ENCODE results near the gene UGT2A3.

The UGT2A3 gene

GRCh38 chr4:68951806-68952585 lies 392 bp upstream of the UGT2A3 start:
- DNase-seq = no peak
- H3K27ac ChIP-seq = no peak overlapping the region
- H3K27me3 ChIP-seq (replicated peaks) = no peaks in the 10 kb centered on the region
- no peak overlapping the region for H3K4me3 ChIP-seq (ENCODE audit: low read depth, low read length)
- no peaks in the 10 kb centered on the region for H3K36me3 ChIP-seq (replicated peaks)
- in situ Hi-C loops (cut with HindIII; ENCODE audit: low pct_ligation_motif_present, low sequenced_read_pairs) = no loop called here
- no peak for TF ChIP-seq CTCF (IDR thresholded peaks at IDR 0.05; ENCODE audit: low read depth, low read length, missing control alignments)

- no peak overlapping the region for H3K27ac ChIP-seq
- no peak overlapping the region for H3K4me3 ChIP-seq (ENCODE audit: low read depth, low read length)
- TF ChIP-seq CTCF (IDR thresholded peaks at IDR 0.05; ENCODE audit: low read depth, low read length, missing control alignments) = no peak
- H3K36me3 ChIP-seq (replicated peaks) = no peaks in the 10 kb centered on the region
- DNase-seq = no peak
- in situ Hi-C loops (cut with HindIII; ENCODE audit: low pct_ligation_motif_present, low sequenced_read_pairs) = no loop called here
- H3K27me3 ChIP-seq (replicated peaks) = no peaks in the 10 kb centered on the region
Measured at GRCh38 chr4:68950033-68950432, 1.6 kb downstream of the UGT2A3 start.

GRCh38 chr4:68948985-68949384 lies 2.6 kb downstream of the UGT2A3 start:
- no peak for DNase-seq
- Histone ChIP-seq H3K36me3 (replicated peaks) (no peaks in the 10 kb centered on the region), H3K27ac (no peak overlapping the region), H3K4me3 (ENCODE audit: low read depth, low read length) (no peak overlapping the region), H3K27me3 (replicated peaks) (no peaks in the 10 kb centered on the region)
- no peak for TF ChIP-seq CTCF (IDR thresholded peaks at IDR 0.05; ENCODE audit: low read depth, low read length, missing control alignments)
- in situ Hi-C loops (cut with HindIII; ENCODE audit: low pct_ligation_motif_present, low sequenced_read_pairs) = no loop called here

GRCh38 chr4:68948044-68948743 lies 3.4 kb downstream of the UGT2A3 start:
- Histone ChIP-seq H3K4me3 (ENCODE audit: low read depth, low read length) (no peak overlapping the region), H3K36me3 (replicated peaks) (no peaks in the 10 kb centered on the region), H3K27me3 (replicated peaks) (no peaks in the 10 kb centered on the region), H3K27ac (no peak overlapping the region)
- in situ Hi-C loops (cut with HindIII; ENCODE audit: low pct_ligation_motif_present, low sequenced_read_pairs) = no loop called here
- no peak for TF ChIP-seq CTCF (IDR thresholded peaks at IDR 0.05; ENCODE audit: low read depth, low read length, missing control alignments)
- DNase-seq = no peak

- H3K4me3 ChIP-seq (ENCODE audit: low read depth, low read length) = no peak overlapping the region
- in situ Hi-C loops (cut with HindIII; ENCODE audit: low pct_ligation_motif_present, low sequenced_read_pairs) = no loop called here
Measured at GRCh38 chr4:68929076-68929737, 22.4 kb downstream of the UGT2A3 start.

More at GRCh38 chr4:68929076-68929737, 22.4 kb downstream of the UGT2A3 start:
- Histone ChIP-seq H3K36me3 (replicated peaks) (no peaks in the 10 kb centered on the region), H3K27me3 (replicated peaks) (no peaks in the 10 kb centered on the region), H3K27ac (no peak overlapping the region)
- TF ChIP-seq CTCF (IDR thresholded peaks at IDR 0.05; ENCODE audit: low read depth, low read length, missing control alignments) = no peak
- no peak for DNase-seq

Measured in brain microvascular endothelial cell (primary cell).